Neuron (in vitro differentiated cells): ENCODE measurements around the gene PDILT.

Source experiments
- H2AFZ ChIP-seq: one replicate; pipeline ENCODE4 v1.6.1; 2013; ENCODE audit warnings: low read depth, mild to moderate bottlenecking, inconsistent platforms, low read length, moderate library complexity
- H3K27me3 ChIP-seq: one replicate; pipeline ENCODE4 v1.6.1; 2013; ENCODE audit warnings: low read length; ENCODE audit not compliant: insufficient read depth
- H3K36me3 ChIP-seq: one replicate; pipeline ENCODE4 v1.6.1; 2013; ENCODE audit warnings: low read length; ENCODE audit not compliant: insufficient read depth
- H3K4me1 ChIP-seq: one replicate; pipeline ENCODE4 v1.6.1; 2013; ENCODE audit warnings: low read length; ENCODE audit not compliant: insufficient read depth
- H3K4me3 ChIP-seq: 2 replicates; pipeline ENCODE4 v1.5.1; 2013; ENCODE audit warnings: mild to moderate bottlenecking, low read length, moderate library complexity
- H3K9me3 ChIP-seq: one replicate; pipeline ENCODE4 v1.6.1; 2013; ENCODE audit warnings: low read length

Gene PDILT

DNA sequence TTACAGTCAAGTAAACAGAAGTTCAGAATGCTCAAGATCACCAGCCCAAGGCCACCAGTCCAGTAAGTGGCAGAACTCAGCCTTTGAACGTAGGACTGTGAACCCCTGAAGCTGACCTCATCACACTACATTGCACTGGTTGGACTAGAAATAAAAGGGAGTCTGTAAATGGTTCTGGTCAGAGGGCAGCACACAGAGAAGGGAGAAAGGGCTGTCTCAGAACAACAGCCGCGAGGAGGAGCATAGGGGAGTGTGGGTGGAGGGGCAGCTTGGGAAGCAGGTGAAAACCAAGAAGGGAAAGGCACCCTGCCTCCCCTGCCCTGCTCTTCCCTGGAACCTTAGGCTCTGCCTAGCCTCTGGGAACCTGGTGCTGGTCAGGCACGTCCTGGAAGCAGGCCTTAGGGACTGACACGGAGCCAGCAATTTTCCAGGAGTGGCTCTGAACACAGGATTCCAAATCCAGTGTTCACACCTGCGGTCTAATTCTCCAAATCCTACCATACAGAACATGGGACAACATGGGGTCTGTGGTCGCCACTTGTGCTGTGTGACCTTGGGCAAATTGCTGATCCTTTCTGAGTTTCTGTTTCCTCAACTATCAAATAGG lies 7.0 kb downstream of the PDILT start:
- Histone ChIP-seq H3K4me1 (no peaks in the 10 kb centered on the region), H3K27me3 (no peaks in the 10 kb centered on the region), H3K4me3 (no peak overlapping the region), H3K36me3 (no peaks in the 10 kb centered on the region), H2AFZ (no peak overlapping the region), H3K9me3 (no peaks in the 10 kb centered on the region)

DNA sequence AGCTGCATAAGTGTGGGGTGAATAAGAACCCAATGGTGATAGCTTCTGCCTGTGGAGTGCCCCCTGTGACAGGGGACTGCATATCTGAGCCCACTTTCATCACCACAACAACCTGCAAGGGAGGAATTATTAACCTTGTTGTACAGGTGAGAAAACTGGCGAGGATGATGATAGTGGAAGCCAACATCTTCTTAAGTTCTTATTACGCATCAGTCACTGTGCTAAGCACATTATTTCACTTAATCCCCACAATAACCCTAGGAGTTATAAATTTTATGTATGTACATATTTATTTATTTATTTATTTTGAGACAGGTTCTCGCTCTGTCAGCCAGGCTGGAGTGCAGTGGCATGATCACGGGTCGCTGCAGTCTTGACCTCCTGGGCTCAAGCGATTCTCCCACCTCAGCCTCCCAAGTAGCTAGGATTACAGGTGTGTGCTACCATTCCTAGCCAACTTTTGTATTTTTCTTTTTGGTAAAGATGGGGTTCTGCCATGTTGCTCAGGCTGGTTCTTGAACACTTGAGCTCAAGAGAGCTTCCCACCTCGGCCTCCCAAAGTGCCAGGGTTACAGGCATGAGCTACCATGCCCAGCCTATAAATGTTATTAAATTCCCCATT lies 7.6 kb downstream of the PDILT start:
- H3K4me1 ChIP-seq, result no peaks in the 10 kb centered on the region
- no peak overlapping the region for H2AFZ ChIP-seq
- H3K4me3 ChIP-seq, result no peak overlapping the region
- no peaks in the 10 kb centered on the region for H3K27me3 ChIP-seq
- no peaks in the 10 kb centered on the region for H3K36me3 ChIP-seq
- no peaks in the 10 kb centered on the region for H3K9me3 ChIP-seq

DNA sequence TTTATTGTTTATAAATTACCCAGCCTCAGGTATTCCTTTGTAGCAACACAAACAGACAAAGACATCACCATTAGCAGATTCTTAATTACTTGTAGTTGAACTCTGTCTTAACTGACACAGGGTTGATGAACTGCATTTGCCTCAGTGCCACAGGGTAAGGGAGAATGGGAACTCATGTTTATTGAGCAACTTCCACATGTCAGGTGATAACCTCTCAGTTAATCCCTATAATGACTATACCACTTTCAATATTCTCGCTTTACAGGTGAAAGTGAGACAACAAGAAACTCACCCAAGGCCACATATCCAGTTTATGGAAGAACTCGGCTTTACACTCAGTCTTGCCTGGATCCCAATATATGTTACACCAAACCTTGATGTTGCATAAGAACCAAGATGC lies 8.6 kb downstream of the PDILT start:
- Histone ChIP-seq H3K27me3 (no peaks in the 10 kb centered on the region), H3K4me3 (no peak overlapping the region), H3K4me1 (no peaks in the 10 kb centered on the region), H3K36me3 (no peaks in the 10 kb centered on the region), H3K9me3 (no peaks in the 10 kb centered on the region), H2AFZ (no peak overlapping the region)

DNA sequence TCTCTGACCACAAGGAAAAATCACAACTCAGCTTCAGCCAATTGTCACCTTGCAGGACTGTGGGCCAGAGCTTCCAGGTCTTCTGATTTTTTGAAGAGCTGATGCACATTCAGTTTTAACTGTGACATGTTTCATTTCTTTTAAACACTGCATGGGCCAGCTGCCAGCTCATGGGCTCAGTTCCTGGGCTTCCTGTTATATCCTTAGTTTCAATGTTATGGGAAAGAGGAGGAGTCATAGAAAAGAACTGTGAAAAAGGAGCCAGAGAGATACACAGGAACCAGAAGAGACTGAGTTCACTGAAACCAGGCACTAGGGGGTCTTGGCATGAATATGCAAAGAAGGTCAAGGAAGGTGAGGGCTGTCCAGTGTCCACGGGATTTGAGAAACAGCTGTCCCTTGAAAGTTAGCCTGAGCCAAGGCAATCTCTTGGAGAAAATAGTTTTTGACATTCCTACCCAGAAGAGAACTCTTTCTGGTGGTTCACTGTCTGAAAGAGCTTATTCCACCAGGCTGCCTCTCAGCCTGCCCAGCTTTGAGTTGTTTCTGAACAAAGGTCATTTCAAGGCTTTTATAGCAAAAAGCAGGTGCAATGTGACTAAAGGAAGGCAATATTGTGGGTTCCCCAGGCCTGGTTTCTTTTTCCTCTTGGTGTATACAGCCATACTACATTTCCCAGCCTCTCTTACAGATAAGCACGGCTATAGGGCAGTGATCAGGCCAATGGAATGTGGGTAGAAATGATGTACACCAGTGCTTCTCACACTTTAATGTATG lies 10.5 kb downstream of the PDILT start:
- Histone ChIP-seq H3K36me3 (no peaks in the 10 kb centered on the region), H3K4me1 (no peaks in the 10 kb centered on the region), H3K4me3 (no peak overlapping the region), H2AFZ (no peak overlapping the region), H3K9me3 (no peaks in the 10 kb centered on the region), H3K27me3 (no peaks in the 10 kb centered on the region)

DNA sequence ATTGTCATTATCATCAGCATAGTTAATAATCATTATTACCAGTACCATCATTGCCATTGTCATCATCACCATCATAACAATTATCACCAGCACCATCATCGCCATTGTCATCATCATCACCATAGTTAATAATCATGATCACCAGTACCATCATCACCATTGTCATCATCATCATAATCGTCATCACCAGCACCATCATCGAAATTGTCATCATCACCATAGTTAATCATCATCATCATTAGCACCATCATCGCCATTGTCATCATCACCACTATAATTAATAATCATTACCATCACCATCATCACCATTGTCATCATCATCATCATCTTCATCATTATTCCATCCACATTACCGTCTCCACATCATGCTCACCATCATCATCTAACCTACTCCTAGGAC lies 13.5 kb downstream of the PDILT start:
- H3K9me3 ChIP-seq, result no peaks in the 10 kb centered on the region
- peaks cover 4% of the 10 kb centered on the region for H3K4me1 ChIP-seq

DNA sequence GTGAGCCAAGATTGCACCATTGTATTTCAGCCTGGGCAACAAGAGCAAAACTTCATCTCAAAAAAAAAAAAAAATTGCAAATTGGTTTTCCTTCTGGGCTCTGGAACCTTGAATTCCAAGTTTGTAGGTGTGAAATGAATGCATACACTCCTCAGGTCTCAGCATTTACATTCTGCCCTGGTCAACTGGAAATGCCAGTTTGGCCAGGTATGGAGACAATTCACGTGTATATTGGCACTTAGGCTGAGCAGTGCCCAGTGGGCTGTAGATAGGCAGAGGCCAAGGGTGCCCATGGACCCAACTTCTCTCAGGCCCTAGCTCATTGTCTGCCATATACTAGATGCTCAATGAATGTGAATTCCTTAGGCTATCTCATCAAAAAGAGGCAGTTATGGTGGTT lies 15.7 kb downstream of the PDILT start:
- no peak overlapping the region for H2AFZ ChIP-seq
- no peaks in the 10 kb centered on the region for H3K36me3 ChIP-seq
- H3K27me3 ChIP-seq, result no peaks in the 10 kb centered on the region
- H3K9me3 ChIP-seq, result no peaks in the 10 kb centered on the region
- H3K4me1 ChIP-seq, result peaks cover 10% of the 10 kb centered on the region
- H3K4me3 ChIP-seq, result no peak overlapping the region

More for the DNA sequence above, 13.5 kb downstream of the PDILT start:
- Histone ChIP-seq H3K4me3 (no peak overlapping the region), H3K36me3 (no peaks in the 10 kb centered on the region), H2AFZ (no peak overlapping the region), H3K27me3 (no peaks in the 10 kb centered on the region)

DNA sequence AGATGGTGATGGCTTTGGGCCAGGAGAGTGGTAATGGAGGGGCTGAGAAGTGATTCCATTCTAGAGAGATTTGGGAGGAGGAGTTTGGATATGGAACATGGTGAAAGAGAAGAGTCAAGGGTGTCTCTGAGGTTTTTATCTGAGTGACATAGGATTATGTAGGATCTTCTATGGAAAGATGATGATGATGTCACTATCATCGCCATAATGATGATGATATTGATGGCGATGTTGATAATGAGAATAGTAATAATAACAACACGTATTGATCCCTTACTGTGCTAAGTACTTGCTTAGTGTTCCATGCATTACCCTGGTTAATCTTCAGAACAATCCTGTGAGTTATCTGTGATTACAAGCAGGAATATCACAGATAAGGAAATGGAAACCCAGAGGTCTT lies 16.6 kb downstream of the PDILT start:
- Histone ChIP-seq H3K36me3 (no peaks in the 10 kb centered on the region), H3K9me3 (no peaks in the 10 kb centered on the region), H3K4me1 (peaks cover 10% of the 10 kb centered on the region), H3K27me3 (no peaks in the 10 kb centered on the region), H3K4me3 (no peak overlapping the region), H2AFZ (no peak overlapping the region)

DNA sequence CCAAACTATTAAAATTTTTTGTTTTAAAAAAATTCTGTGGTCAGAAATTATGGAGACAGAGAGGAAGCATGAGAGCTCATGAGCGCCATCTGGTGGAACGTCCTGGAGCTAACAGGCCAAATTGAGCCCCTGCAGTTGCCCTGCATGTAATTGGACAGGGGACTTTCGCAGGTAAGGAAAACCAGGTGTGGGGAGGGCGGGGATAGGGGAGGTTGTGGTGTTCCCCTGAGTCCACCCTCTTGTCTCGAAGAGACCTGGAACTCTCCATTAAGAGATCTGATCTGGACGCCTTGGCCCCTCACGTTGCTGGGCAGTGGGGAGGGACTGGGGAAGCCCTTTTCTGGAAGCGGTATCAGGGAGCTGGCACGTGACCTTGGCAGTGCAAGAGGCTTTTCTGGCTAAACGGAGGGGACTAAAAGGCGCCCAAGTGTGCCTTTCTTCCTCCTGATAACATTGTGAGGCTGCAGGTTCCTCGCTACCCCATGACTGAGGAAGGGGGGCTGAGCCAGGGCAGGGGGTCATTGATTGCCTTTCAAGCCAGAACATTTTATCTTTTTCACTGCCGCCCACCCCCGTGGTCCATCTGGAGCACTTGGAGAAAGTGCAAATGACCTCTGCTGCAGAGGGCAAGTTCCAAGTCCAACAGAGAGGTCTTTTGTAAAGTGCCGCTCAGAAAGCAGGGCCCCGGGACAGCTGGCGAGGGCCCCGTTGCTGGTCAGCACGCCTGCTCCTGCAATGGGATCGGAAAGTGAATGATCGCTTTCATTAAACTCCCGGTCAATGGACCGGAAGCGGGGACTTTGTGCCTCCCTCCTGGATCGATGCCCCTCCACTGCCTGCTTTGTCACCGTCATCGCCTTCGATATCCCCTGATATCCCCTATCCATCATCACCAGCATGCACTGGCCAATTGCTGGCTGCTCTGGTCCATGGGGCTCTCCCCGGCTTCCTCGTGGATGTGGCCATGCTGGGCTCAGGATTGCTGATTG lies 18.4 kb downstream of the PDILT start:
- Histone ChIP-seq H3K36me3 (no peaks in the 10 kb centered on the region), H3K9me3 (no peaks in the 10 kb centered on the region), H2AFZ (peak overlapping the region; percentile 34), H3K4me1 (peaks cover 10% of the 10 kb centered on the region), H3K4me3 (no peak overlapping the region), H3K27me3 (no peaks in the 10 kb centered on the region)

DNA sequence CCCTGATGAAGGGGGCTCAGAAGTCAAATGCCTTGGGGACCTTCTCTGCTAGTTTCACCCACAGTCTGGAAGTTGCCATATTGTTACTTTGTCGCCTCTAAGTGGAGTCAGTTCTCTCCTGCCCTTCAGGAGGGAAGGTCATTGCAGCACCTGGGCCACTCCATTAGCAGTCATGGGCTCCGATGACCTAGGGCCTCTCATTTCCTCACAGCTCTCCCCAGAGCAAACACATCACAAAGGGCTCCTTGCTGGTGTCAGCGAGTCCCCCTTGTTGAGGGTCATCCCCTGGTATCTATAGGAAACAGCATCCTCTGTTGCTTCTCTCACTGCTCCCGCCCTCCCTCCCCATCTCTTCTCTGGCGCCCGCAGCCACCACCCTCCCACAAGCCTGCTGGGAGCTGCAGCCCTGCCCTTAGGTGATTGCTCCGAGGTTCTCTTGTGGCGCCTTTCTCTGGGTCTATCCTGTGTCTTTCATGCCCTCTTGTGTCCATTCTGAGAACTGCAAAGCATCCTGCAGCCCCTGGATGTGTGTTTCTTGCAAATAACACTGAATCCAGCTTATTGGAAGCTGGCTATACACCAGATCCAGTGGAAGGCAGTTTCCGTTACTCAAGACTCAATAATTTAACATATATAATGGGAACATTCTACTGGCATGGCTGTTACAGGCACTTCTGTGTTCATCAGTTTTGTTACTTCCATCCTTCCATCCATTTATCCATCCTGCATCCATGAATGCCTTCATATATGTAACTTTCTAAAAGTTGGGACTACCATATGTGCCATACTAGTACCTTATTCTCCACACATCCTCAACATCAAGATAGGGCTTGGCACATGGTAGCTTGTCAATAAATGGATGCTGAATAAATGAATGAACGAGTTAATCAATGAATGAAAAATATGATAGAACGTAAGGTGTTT lies 21.2 kb downstream of the PDILT start:
- H3K4me3 ChIP-seq, result no peak overlapping the region
- H2AFZ ChIP-seq, result no peak overlapping the region
- no peaks in the 10 kb centered on the region for H3K27me3 ChIP-seq
- no peaks in the 10 kb centered on the region for H3K36me3 ChIP-seq
- peaks cover 10% of the 10 kb centered on the region for H3K4me1 ChIP-seq
- H3K9me3 ChIP-seq, result no peaks in the 10 kb centered on the region

DNA sequence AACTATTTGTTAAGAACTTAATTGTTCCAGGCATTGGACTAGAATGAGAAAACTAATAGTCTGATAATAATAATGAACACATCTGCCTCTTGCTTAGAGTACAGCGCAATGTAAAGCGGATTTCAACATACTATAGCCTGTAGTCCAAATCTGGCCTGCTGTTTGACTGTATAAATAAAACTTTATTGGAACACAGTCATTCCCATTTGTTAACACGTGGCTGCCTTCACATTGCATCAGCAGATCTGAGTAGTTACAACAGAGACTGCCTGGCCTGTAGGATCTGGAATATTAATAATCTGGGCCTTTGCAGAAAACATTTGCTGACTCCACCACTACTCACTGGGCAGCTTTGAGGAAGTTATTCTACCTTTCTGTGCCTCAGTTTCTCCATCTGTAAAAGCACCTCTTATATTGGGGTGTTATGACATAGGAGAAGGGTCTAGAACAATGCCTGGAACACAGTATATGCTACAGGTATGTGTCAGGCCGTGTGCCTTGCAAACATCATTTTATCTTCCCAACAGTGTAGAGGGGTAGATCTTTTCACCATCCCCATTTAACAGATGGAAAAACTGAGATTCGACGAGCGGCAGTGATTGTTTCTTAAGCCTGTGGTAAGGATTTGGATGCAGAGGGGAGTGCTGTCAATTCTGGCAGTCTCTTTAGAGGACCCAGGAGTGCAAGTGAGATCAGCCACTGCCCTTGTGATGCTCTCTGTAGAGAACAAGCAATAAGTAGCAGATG lies 22.2 kb downstream of the PDILT start:
- Histone ChIP-seq H3K27me3 (no peaks in the 10 kb centered on the region), H2AFZ (no peak overlapping the region), H3K4me1 (peaks cover 10% of the 10 kb centered on the region)

DNA sequence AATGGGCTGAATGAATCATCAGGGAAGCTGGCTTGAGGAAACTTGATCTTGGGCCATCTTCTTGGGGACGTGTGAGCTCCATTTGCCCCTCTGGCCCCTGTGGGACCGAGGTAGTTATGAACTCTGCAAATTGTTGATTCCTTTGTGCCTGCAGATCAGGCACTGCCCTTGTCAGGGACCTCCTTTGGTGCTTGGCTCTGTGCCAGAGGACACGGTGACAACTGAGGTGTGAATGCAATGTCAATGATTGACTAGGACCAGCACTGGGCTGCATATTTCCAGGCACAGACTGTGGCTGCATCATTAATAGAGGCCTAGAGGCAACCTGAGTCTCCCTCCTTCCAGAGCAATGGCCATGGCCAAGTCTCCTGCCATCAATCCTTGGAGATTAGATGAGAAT lies 23.8 kb downstream of the PDILT start:
- no peaks in the 10 kb centered on the region for H3K36me3 ChIP-seq
- no peaks in the 10 kb centered on the region for H3K27me3 ChIP-seq
- H2AFZ ChIP-seq, result no peak overlapping the region
- peaks cover 3% of the 10 kb centered on the region for H3K4me1 ChIP-seq
- no peaks in the 10 kb centered on the region for H3K9me3 ChIP-seq
- no peak overlapping the region for H3K4me3 ChIP-seq

More for the DNA sequence above, 22.2 kb downstream of the PDILT start:
- no peaks in the 10 kb centered on the region for H3K9me3 ChIP-seq
- H3K4me3 ChIP-seq, result no peak overlapping the region
- no peaks in the 10 kb centered on the region for H3K36me3 ChIP-seq
